ENCODE results near the gene ADPGK.
"Not testable (repeated sequence)": the region's sequence is repeated elsewhere in the genome, so short reads cannot be mapped to it uniquely, and the experiment has no call there.

Gene ADPGK

DNA sequence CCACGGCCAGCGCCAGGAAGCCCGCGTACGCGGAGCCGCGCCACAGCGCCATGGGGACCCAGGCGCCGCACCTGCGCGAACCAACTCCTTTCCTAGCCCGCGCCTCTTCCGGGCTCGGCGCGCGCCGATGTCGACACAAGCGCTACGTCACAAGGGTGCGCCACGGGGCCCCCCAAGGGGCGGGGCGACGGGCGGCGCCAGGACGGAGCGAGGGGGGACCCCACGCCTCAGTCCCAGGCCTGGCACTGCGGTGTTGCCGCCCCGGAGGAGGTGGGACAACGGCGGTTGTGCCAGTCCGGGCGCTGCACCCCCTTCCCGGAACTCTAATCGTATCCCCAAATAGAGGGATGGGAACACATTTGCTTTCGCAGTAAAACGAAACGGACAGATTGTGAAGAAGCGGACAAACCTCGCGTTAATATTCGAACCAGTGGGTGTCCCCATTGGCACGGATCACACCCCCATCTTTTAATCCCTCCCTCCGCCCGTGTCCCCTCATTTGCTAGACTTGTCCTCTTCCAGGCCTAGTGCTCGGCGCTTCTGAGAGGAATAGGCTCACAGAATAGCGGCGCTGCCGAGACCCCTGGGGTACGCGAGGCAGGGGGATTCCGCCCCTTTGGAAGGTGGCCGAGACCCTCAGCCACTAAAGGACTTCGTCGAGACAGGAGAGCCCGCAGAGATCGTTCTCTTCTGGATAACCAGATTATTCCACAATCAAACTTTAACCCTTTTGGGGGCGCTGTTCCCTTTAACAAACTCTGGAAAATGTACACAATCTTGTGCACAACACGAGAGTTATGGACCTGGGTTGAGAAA is at the start of gene ADPGK:
ADPGK (minus strand) TSS at position 119 of the 816 bp plus-strand sequence; CDS start at position 52, 67 bp downstream.
- DNase-seq (ENCODE audit: low read depth in 2 of 2), result peak; percentile 81 to 90

GRCh38 chr15:72827226-72827625 is 43.7 kb upstream of the ADPGK start:
- DNase-seq (ENCODE audit: low read depth in 2 of 2), result no peak

DNA sequence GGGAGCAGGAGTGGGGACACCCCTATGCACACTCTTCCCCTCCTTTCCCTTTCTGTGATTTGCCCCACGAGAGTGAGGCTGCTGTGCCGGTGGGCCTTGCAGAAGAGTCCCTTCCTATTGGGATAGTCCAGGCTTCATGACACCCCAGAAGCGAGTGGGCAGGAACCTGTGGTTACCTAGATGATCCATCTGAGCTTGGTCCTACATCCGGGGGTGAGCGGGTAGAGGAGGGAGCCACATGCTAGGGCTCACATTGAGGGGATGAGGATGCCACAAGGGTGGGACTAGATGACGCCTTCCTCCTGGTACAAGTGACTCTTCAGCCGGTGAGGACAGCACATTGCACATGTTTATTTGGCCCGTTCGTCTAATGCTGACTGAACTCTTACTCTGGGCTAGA is 43.1 kb upstream of the ADPGK start:
- no peak for DNase-seq (ENCODE audit: low read depth in 2 of 2)

DNA sequence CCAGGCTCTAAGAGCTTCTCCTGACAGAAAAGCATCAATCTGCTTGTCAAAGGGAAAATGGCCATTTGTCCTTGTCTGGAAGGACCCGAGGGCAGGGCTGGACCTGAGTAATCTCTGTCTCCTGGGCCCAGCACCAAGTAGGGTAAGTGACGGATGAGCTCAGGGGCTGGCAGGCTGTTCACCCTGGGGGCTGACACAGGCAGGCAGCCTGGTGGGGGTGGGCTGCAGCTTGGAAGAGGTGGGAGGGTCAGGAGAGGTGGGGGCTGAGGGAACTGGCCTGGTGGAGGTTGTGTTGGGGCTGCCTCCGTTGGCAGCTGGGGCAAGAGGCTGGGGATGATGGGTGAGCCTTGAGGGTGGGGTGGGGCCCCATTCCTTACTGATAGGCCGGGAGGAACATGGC is 42.3 kb upstream of the ADPGK start:
- no peak for DNase-seq (ENCODE audit: low read depth in 2 of 2)

- DNase-seq (ENCODE audit: low read depth in 2 of 2), result no peak
Measured at GRCh38 chr15:72824781-72825180, 41.2 kb upstream of the ADPGK start.

GRCh38 chr15:72824112-72824511 is 40.6 kb upstream of the ADPGK start:
- no peak for DNase-seq (ENCODE audit: low read depth in 2 of 2)

GRCh38 chr15:72820278-72820677 is 36.7 kb upstream of the ADPGK start:
- no peak for DNase-seq (ENCODE audit: low read depth in 2 of 2)

DNA sequence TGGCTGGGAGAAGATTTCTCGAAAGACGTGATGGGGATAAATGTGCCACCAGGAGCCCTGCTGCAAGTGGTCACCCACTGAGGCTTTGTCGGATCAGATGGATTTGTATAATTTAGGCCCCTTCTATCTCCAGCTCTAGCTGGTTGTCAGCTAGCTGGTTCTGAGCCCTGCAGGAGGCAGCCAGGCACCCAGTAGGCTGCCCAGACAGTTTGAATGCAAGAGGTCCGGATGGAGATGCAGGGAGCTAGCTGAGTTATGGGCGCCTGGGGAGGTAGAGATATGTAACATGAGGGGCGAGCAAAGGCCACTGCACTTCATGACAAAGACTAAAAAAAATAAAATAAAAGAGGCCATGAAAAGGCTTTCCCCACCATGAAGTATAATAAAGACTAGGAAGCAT is 35.1 kb upstream of the ADPGK start:
- DNase-seq (ENCODE audit: low read depth in 2 of 2), result no peak

GRCh38 chr15:72813345-72814004 is 29.9 kb upstream of the ADPGK start:
- no peak for DNase-seq (ENCODE audit: low read depth in 2 of 2)

- peak in 1 of 2 donors; percentile 16 for DNase-seq (ENCODE audit: low read depth in 2 of 2)
Measured at GRCh38 chr15:72809329-72809728, 25.8 kb upstream of the ADPGK start.

DNA sequence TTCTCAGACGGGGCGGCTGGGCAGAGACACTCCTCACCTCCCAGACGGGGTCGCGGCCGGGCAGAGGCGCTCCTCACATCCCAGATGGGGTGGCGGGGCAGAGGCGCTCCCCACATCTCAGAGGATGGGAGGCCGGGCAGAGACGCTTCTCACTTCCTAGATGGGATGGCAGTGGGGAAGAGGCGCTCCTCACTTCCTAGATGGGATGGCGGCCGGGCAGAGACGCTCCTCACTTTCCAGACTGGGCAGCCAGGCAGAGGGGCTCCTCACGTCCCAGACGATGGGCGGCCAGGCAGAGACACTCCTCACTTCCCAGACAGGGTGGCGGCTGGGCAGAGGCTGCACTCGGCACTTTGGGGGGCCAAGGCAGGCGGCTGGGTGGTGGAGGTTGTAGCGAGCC is 23.8 kb upstream of the ADPGK start:
- DNase-seq (ENCODE audit: low read depth in 2 of 2), result not testable (repeated sequence)

DNA sequence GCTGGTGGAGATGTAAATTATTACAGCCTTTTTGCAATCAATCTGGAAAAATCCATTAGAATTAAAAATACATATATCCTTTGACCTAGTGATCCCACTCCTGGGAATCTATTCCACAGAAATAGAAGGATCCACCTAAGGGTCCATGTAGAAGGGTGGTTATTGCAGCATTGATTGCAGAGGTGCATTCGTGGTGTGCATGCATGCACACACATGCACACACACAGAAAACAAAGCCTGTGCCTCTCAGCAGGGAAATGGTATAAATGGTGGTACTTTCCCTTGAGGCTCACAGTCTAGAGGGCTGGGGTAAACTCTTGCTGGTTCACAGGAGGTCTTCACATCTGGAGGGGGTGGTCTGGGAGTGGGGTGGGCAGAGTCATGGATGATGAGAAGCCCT is 19.4 kb upstream of the ADPGK start:
- DNase-seq (ENCODE audit: low read depth in 2 of 2), result no peak

GRCh38 chr15:72801590-72802325 is 18.2 kb upstream of the ADPGK start:
- no peak for DNase-seq (ENCODE audit: low read depth in 2 of 2)

DNA sequence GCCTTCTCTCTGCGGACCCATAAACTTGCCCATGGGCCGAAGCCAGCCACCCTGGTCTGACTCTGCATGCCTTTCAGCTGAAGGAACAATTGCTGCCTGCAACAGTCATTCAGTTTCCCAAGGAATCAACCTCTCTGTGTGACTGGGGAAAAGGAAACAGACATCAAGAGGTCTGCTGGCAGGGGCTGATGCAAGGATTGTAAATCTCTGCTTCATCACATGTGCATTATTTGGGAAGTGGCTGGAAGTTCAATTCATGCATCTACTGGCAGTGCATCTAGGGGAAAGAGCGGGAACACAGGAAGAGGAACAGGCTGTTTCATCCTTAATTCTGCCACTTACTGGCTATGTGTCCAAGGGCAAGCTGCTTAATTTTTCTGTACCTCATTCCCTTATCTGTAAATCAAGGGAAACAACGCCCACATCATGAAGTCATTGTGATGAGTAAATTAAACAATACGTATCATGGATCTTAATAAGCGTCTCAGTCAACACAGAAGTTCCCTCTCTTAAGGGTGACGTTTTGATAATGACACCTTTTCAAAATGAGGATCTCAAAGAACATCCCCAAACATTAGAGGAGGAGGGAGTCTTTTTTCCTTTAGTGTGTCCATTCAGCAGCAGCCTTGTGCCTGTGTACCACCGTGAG is 17.4 kb upstream of the ADPGK start:
- DNase-seq (ENCODE audit: low read depth in 2 of 2), result no peak

- no peak for DNase-seq (ENCODE audit: low read depth in 2 of 2)
Measured at GRCh38 chr15:72797834-72798233, 14.3 kb upstream of the ADPGK start.

DNA sequence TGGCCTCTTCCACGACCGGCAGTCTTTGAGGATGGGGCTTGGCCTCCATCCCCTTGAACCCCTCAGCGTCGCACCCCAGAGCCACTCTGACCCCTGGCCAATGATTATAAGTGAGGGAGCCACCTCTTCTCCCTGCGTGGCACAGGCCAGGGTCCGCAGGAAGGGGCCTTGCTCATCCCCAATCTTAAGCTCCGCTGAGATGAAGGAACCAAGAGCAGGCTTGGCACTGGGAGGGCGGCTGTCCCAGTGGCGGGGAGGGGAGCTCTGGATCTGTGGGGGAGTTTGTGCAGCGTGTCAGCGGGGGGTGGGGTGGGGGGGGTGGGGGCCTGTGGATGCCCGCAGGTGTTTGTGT is 13.8 kb upstream of the ADPGK start:
- DNase-seq (ENCODE audit: low read depth in 2 of 2), result no peak

DNA sequence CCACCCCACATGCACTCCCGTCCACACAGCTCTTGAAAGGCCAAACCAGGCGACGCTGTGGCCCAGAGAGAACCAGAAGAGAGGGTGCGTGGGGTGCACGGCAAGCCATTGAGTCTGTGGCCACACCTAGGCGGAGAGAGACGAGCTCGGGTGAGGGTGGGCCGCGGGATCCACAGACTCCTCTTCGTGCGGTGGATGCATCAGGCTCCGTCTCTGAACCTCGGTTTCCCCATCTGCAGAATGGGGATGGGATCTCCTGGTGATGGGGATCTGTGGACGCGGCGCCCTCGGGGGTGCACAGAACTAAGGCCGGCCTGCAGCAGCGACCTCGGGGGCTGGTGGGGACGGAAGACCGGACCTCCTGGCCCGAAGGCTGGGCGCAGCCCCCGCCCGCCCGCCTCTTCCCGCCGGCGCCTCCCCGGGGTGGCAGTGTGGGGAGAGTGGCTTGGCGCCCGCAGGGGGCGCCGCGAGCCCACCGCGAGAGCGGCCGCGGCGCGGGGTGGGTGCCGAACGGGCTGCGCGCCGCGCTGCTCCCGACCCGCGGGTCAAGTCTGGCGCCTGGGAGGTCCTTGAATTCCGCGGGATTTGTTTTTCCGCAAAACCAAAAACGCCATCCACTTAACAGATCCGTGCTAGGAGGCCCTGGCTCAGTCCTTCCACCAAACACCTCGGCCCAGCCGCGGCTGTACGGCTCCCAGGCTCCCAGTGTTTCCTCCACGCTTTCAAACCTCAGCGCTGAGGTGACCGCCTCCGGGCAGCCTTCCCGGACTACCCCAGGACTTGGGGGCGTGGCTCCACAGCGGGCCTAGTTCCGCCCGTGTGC is 13.2 kb upstream of the ADPGK start:
- peak in 1 of 2 donors; percentile 36 for DNase-seq (ENCODE audit: low read depth in 2 of 2)

DNA sequence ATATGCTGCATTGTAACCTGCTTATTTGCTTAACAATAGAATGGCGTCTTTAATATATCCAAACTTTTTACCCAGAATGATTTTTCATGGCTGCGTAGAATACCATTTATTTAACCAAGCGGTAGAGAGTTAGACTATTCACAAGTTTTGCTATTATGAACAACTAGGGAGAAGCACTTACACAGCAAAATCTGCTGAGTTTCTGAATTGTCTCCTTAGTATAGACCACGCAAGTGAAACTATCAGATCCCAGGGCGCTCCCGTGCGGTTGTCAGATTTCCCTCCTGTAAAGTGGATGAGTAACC is 12.6 kb upstream of the ADPGK start:
- no peak for DNase-seq (ENCODE audit: low read depth in 2 of 2)

DNA sequence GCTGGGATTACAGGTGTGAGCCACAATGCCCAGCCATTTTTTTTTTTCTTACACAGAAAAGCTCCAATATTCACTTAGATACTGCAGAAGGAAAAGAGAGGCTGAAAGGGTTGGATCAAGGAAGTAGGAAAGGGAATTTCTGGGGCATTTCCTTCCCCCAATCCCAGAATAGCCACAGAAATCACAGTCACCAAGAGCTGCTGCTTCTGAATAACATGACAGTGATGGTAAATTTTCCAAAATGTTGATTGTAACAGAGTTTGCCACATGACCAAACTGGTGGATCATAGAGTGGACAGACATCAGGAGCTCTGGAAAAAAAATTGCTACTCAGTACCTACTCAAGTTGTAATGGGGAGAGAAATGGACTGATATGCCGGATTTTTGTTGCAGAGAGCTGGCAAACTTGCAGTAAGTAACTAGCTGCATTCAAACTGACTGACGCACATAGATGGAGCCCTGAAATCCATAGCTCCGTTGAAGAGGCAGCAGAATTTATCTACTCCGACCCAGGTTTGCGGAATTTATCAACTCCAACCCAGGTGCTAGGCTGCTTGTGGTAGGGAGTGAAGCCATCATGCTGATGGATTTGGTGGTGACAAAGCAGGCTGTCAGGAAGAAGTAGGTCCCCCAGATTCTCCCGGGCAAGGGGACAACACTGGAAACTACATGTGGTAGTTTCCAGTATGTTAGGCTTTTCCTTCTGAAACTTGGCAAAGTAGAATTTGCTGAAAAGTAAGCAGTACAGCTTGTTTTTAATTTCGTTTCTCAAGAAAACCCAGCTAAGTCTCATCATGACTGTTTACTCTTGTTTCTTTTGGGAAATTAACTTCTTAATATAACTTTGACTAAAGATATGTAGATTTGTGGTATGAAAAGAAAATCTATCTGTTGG is 10.5 kb upstream of the ADPGK start:
- DNase-seq (ENCODE audit: low read depth in 2 of 2), result no peak

- no peak for DNase-seq (ENCODE audit: low read depth in 2 of 2)
Measured at GRCh38 chr15:72792431-72792830, 8.9 kb upstream of the ADPGK start.
